NCI-H1105 treated with DMSO at 0.1 percent for 48 hours (cell line): ENCODE results near the gene TTC22.

Experiments
- DNase-seq: peaks from one replicate; lab custom pipeline; 2025; lab: John Stamatoyannopoulos, UW

The TTC22 gene

GRCh38 chr1:54808443-54809207 lies 7.5 kb upstream of the TTC22 start:
- no peak for DNase-seq

- no peak for DNase-seq
Measured at GRCh38 chr1:54807756-54808155, 6.6 kb upstream of the TTC22 start.

DNA sequence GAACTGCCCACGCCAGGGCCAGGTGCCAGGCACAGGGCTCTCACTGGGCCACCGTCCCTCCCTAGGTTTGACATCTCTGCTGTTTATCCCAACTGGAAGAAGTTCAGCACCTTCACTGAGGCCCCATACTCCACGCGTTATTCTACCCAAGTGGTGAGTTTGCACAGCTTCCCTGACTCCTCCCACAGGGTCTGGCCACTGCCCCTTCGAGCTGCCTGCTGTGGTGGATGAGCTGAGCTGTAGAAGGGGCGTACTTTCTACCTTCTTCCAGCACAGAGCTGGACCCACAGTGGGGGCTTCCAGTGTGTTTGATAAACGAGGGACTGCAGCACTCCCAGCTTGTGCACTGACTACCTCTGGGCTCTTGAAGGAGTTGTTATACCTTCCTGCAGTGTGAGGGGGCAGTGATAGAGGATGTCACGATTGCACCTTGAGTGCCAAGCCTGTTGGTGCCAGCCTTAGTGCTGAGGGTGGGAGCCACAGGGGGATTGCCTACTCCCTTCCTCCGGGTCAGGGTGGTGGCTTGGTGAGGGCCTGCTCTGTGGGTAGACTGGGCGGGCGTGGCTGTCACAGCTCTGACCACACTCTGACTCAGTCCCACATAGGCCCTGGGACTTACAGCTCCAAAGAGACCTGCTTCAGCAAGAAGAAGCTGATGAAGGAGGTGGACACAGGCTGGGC lies 5.9 kb upstream of the TTC22 start:
- no peak for DNase-seq

GRCh38 chr1:54805981-54806381 lies 4.9 kb upstream of the TTC22 start:
- DNase-seq = no peak

DNA sequence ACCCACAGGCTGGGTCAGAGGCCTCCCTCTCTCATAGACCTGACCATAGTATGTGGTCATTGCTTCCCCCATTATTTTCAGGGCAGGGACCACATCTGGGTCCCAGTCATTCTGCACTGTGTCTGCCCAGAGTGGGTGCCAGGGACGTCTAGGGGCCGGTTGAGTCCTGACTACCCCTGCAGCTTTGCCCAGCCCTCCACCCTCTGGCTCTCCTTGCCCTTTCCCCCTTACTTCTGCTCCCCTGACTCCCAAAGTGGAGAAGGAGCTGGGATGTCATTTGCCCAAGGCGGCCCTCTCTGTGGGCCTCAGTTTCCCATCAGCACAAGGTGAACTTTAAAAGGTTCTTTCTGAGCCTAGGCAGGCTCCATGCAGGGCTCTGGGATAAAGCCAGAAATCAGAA lies 4.3 kb upstream of the TTC22 start:
- DNase-seq = no peak

- no peak for DNase-seq
Measured at GRCh38 chr1:54804471-54805132, 3.5 kb upstream of the TTC22 start.

DNA sequence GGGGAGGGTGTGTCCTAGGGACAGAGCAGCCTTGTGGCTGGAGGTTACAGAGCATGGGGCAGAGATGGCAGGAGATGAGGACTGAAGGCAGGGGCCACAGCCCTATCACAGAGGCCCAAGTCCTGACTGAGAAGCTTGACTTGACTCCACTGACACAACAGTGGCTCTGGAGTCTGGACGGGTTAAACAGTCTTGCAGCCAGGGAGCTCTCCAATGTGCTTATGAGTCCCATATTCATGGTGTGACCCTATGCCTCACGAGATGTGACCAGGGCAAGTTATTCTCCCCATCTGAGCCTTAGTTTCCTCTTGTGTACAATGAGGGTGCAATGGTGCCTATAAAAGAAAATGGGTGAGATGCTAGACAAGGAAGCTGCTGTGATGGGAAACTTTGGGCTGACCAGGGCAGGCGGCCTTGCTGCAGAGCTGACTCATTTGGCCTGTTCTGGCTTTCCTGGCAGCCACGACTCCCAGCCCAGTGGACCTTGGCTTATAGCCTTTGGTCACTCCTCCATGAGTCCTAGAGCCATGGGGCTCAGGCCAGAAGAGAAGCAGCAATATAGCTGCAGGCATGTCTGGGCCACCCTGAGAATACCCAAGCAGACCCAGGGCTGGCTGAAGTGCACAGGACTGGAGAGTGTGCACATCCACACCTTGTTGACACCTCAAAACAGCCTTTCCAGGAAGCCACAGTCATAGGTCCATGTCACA lies 2.8 kb upstream of the TTC22 start:
- DNase-seq = no peak

- no peak for DNase-seq
Measured at GRCh38 chr1:54800041-54800898, 853 bp downstream of the TTC22 start.

- no peak for DNase-seq
Measured at GRCh38 chr1:54798769-54799641, 2.1 kb downstream of the TTC22 start.

GRCh38 chr1:54798206-54798605 lies 2.9 kb downstream of the TTC22 start:
- no peak for DNase-seq

- DNase-seq = no peak
Measured at GRCh38 chr1:54796902-54797301, 4.2 kb downstream of the TTC22 start.

- no peak for DNase-seq
Measured at GRCh38 chr1:54795841-54796468, 5.2 kb downstream of the TTC22 start.

DNA sequence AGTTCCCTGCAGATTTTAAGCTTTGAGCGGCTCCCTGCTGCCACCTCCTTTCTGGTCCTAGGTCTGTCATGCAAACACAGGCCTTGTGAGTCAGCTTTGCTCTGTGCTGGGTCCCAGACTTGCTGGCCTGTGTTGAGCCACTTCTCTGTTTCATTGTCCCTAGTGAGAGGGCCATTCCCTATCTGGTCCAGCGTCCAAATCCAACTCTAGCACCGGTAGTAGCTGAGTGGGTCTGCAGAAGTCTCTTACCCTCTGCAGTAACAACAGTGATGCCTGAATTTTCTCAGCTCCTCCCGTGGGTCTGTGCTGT lies 5.8 kb downstream of the TTC22 start:
- DNase-seq = no peak

DNA sequence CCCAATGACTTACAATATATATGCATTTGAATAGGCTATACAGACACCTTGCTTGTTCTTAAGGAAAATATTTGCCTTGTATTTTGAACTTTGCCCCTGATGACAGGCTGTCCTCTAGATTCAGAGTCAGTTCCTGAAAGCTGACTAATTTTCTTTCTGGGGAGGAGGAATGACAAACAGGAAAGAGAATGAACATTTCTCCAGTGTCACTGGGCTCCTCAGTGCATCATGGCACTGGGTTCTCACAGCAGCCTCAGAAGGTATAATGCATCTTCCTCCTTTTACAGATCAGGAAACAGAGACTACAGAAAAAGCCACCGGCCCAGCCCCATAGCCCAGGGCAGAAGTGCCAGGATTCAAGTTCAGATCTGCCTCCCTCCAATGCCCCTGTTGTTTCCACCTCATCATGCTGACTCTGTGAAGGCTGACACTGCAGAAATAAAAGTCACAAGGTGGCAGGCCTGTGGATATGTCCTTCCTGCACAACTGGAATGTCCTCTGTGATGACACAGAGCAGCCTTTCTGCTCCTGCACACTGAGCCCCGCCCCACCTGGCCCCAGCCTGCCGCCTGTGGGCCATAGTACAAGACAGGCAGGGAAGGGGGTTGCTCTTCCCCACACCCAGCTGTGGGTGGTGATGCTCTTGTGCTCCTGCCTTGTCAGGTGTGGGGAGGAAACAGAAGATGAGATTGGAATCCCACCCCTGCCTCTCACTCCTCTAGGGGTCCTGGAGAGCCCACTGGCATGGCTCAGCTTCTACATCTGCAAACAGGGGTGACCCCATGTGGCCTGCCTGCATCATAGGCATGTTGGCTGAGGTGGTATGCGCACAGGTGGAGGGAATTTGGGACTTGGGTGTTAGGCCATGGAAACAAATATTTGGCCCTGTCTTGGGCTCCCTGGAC lies 6.4 kb downstream of the TTC22 start:
- DNase-seq = no peak

DNA sequence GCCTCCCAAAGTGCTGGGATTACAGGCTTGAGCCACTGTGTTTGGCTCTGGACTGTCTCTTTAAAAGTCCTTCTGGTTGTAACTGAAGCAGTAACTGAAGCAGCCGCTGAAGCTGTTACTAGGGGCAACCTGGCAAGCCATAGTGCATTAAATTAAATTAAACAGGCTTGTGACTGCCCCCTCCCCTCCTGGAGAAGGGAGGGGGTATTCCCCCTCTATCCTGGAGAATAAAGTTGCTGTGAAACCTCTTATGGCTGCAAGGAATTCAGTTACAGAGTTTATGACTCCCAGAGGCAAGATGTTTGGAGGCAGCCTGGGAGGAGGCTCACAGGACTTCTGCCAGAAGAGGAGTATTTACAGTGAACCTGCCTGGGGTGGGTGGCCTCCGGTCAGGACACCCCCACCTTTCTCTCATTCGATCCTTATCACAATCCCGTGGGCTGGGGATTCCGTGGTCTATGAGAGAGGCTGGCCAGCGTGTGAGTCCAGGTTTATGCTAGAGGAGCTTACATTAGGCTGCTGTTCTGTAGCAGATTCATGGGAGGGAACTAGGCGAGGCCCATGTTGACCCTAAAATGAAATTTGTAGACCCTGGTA lies 8.3 kb downstream of the TTC22 start:
- DNase-seq = no peak

GRCh38 chr1:54791880-54792522 lies 9.1 kb downstream of the TTC22 start:
- DNase-seq = no peak

GRCh38 chr1:54788459-54788858 lies 12.7 kb downstream of the TTC22 start:
- DNase-seq = no peak

GRCh38 chr1:54787604-54788003 lies 13.5 kb downstream of the TTC22 start:
- DNase-seq = no peak
